Erythroblast (primary cell): ENCODE results near the gene PRKD1.
"Not testable (repeated sequence)": the region's sequence is repeated elsewhere in the genome, so short reads cannot be mapped to it uniquely, and the experiment has no call there.

Experiments
- DNase-seq, 2 experiments: peaks; one replicate each; lab custom pipeline; 2025; lab: John Stamatoyannopoulos, UW
- GATA1 ChIP-seq: IDR thresholded peaks from 2 replicates; pipeline ENCODE4 v1.6.1; 2011; ENCODE audit warnings: low read depth, mild to moderate bottlenecking, control low read depth, low read length, moderate library complexity
- POLR2A ChIP-seq: IDR thresholded peaks from 2 replicates; pipeline ENCODE4 v1.6.1; 2011; ENCODE audit warnings: mild to moderate bottlenecking, low read length

PRKD1 gene

GRCh38 chr14:29885988-29886387 lies 41.7 kb downstream of the PRKD1 start:
- no peak for DNase-seq
- TF ChIP-seq POLR2A (no peak), GATA1 (no peak)

- TF ChIP-seq GATA1 (no peak), POLR2A (no peak)
- DNase-seq: no peak
These were observed 59.6 kb downstream of the PRKD1 start for GRCh38 chr14:29868000-29868399.

DNA sequence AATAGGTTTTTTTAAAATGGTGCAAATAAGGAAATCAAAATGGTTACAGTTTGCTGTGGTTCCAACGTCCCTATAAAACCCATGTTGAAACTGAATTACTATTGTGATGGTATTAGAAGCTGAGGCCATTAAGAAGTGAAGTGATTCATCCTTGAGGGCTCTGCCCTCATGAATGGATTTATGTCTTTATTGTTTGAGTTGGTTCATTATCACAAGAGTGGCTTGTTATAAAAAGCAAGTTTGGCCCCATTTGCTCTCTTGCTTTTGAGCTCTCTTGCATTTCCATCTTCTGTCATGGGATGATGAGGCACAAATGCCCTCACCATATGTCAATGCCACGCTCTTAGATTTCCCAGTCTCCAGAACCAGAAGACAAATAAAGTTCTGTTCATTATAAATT lies 62.3 kb downstream of the PRKD1 start:
- no peak for TF ChIP-seq POLR2A

DNA sequence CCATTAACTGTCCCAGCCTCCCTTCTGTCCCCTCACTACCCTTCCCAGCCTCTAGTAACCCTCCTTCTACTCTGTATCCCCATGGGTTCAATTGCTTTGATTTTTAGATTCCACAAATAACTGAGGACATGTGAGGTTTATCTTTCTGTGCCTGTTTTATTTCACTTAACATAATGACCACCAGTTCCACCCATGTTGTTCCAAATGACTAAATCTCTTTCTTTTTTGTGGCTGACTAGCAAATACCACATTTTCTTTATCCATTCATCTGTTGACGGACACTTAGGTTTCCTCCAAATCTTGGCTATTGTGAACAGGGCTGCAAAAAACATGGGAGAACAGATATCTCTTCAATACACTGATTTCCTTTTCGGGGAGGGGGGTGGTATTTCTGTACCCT lies 65.7 kb downstream of the PRKD1 start:
- TF ChIP-seq GATA1: no peak
- TF ChIP-seq POLR2A: no peak
- DNase-seq: no peak

More for the DNA sequence above, 62.3 kb downstream of the PRKD1 start:
- DNase-seq: no peak

GRCh38 chr14:29858299-29858698 lies 69.3 kb downstream of the PRKD1 start:
- TF ChIP-seq GATA1 (no peak), POLR2A (no peak)
- DNase-seq: no peak

- TF ChIP-seq GATA1: no peak
- no peak for TF ChIP-seq POLR2A
- no peak for DNase-seq
These were observed 70.1 kb downstream of the PRKD1 start for GRCh38 chr14:29857551-29857950.

GRCh38 chr14:29856516-29856915 lies 71.1 kb downstream of the PRKD1 start:
- DNase-seq: no peak
- no peak for TF ChIP-seq GATA1
- TF ChIP-seq POLR2A: no peak

DNA sequence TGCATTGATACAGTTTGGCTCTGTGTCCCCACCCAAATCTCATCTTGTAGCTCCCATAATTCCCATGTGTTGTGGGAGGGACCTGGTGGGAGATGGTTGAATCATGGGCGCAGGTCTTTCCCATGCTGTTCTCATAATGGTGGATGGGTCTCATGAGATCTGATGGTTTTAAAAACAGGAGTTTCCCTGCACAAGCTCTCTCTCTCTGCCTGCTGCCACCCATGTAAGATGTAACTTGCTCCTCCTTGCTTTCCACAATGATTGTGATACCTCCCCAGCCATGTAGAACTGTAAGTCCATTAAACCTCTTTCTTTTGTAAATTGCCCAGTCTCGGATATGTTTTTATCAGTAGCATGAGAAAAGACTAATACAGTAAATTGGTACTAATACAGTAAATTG lies 74.0 kb downstream of the PRKD1 start:
- DNase-seq: not testable (repeated sequence)

DNA sequence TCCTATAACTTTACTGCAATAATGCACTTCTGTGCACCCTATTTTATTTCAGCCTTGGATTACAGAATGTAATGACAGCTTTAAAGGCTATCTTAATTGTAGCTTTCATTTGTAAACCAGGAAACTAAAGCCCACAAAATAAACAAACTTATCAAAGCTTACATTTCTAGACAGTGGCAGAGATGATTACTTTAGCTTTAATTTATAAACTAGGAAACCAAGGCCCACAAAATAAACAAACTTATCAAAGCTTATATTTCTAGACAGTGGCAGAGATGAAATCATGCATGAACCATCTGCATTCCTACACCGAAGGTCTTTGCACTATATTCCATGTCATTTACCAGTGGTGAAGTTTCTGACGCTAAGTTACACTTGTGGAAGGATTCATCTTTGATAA lies 74.4 kb downstream of the PRKD1 start:
- DNase-seq: no peak
- TF ChIP-seq GATA1 (no peak), POLR2A (no peak)

GRCh38 chr14:29851397-29851796 lies 76.2 kb downstream of the PRKD1 start:
- no peak for DNase-seq
- no peak for TF ChIP-seq POLR2A
- TF ChIP-seq GATA1: no peak

- no peak for TF ChIP-seq GATA1
- no peak for TF ChIP-seq POLR2A
- DNase-seq: no peak
These were observed 80.6 kb downstream of the PRKD1 start for GRCh38 chr14:29847056-29847380.

GRCh38 chr14:29846339-29847055 lies 81.2 kb downstream of the PRKD1 start:
- no peak for DNase-seq
- TF ChIP-seq GATA1: no peak
- TF ChIP-seq POLR2A: no peak

GRCh38 chr14:29843981-29844380 lies 83.7 kb downstream of the PRKD1 start:
- no peak for DNase-seq

GRCh38 chr14:29842228-29842627 lies 85.4 kb downstream of the PRKD1 start:
- no peak for DNase-seq

More at GRCh38 chr14:29843981-29844380, 83.7 kb downstream of the PRKD1 start:
- TF ChIP-seq GATA1 (no peak), POLR2A (no peak)

DNA sequence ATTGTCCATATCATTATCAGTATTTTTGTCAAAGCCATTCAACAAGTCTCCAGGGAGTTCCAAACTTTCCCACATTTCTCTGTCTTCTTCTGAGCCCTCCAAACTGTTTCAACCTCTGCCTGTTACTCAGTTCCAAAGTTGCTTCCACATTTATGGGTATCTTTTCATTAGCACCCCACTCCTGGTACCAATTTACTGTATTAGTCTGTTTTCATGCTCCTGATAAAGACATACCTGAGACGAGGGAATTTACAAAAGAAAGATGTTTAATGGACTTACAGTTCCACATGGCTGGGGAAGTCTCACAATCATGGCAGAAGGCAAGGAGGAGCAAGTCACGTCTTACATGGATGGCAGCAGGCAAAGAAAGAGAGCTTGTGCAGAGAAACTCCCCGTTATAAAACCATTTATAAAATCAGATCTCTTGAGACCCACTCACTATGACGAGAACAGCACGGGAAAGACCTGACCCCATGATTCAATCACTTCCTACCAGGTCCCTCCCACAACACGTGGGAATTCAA lies 87.2 kb downstream of the PRKD1 start:
- not testable (repeated sequence) for DNase-seq

More at GRCh38 chr14:29842228-29842627, 85.4 kb downstream of the PRKD1 start:
- no peak for TF ChIP-seq POLR2A
- TF ChIP-seq GATA1: no peak

DNA sequence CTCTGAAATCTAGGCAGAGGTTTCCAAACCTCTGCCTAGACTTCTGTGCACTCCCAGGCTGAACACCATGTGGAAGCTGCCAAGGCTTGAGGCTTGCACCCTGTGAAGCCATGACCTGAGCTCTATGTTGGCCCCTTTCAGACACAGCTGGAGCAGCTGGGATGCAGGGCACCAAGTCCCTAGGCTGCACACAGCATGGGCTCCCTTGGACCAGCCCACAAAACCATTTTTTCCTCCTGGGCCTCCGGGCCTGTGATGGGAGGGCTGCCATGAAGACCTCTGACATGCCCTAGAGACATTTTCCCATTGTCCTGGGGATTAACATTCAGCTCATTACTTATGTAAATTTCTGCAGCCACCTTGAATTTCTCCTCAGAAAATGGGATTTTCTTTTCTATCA lies 88.0 kb downstream of the PRKD1 start:
- DNase-seq: not testable (repeated sequence)
